PFSK-1 (cell line): ENCODE data around the gene MPST.

Source experiments
- POLR2AphosphoS5 ChIP-seq: IDR thresholded peaks from 2 replicates; pipeline ENCODE4 v1.6.1; 2012; ENCODE audit warnings: low read depth, mild to moderate bottlenecking, control low read depth, low read length, moderate library complexity
- SIN3A ChIP-seq: IDR thresholded peaks from 2 replicates; pipeline ENCODE4 v1.6.1; 2012; ENCODE audit warnings: mild to moderate bottlenecking, low read length, moderate library complexity, borderline replicate concordance; ENCODE audit not compliant: insufficient read depth
- TAF1 ChIP-seq: IDR thresholded peaks from 2 replicates; pipeline ENCODE4 v1.6.1; 2012; ENCODE audit warnings: low read length, control low read depth, borderline replicate concordance; ENCODE audit not compliant: insufficient read depth
- TF ChIP-seq, protein P1 (sequence below), 2 experiments: IDR thresholded peaks; 2 replicates each; pipeline versions ENCODE4 v1.6.1 to v1.8.0; 2011 to 2012; ENCODE audit warnings: low read depth in 2 of 2, low read length in 2 of 2, control low read depth in 1 of 2, inconsistent platforms in 1 of 2, mild to moderate bottlenecking in 1 of 2, moderate library complexity in 1 of 2; ENCODE audit not compliant: insufficient read depth in 1 of 2

DNA sequence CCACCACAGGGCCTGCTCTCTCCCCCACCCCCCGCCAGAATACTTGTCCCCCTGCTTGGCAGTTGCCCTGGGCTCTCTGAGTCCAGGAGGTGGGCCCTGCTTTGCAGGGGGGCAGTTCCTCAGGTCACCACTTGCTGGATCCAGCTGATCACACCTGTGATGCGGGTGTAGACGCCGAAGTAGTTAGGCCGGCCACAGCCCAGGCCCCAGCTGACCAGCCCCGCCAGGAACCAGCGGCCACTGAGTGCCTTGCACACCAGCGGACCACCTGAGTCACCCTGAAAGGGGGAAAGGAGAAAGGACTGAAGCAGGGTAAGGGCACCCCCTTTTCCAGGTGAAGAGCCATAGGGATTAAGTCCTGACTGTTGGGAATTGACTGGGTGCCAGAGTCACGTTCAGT is 46.4 kb downstream of the MPST start:
- TF ChIP-seq POLR2AphosphoS5 (no peak), SIN3A (no peak), TAF1 (no peak)
- TF ChIP-seq, protein P1, sequence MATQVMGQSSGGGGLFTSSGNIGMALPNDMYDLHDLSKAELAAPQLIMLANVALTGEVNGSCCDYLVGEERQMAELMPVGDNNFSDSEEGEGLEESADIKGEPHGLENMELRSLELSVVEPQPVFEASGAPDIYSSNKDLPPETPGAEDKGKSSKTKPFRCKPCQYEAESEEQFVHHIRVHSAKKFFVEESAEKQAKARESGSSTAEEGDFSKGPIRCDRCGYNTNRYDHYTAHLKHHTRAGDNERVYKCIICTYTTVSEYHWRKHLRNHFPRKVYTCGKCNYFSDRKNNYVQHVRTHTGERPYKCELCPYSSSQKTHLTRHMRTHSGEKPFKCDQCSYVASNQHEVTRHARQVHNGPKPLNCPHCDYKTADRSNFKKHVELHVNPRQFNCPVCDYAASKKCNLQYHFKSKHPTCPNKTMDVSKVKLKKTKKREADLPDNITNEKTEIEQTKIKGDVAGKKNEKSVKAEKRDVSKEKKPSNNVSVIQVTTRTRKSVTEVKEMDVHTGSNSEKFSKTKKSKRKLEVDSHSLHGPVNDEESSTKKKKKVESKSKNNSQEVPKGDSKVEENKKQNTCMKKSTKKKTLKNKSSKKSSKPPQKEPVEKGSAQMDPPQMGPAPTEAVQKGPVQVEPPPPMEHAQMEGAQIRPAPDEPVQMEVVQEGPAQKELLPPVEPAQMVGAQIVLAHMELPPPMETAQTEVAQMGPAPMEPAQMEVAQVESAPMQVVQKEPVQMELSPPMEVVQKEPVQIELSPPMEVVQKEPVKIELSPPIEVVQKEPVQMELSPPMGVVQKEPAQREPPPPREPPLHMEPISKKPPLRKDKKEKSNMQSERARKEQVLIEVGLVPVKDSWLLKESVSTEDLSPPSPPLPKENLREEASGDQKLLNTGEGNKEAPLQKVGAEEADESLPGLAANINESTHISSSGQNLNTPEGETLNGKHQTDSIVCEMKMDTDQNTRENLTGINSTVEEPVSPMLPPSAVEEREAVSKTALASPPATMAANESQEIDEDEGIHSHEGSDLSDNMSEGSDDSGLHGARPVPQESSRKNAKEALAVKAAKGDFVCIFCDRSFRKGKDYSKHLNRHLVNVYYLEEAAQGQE (IDR thresholded peaks at IDR 0.05; ENCODE audit: insufficient read depth in 1 of 2, low read depth in 2 of 2, low read length in 2 of 2), result no peak
